Adrenal gland (tissue), 5 donors: Measurements from ENCODE around the gene GTF2E1.

Source experiments
- POLR2A ChIP-seq, 2 donors: fragments of 450-650 bp; IDR thresholded peaks; one replicate each; pipeline ENCODE4 v1.6.1; 2017; ENCODE audit warnings: antibody characterized with exemption in 2 of 2, mild to moderate bottlenecking in 2 of 2, moderate library complexity in 1 of 2
- TF ChIP-seq, protein P1 (sequence below), 6 experiments: fragments of 450-650 bp in 4 of 6; fragments of 200-600 bp in 2 of 6; sonication (generic) in 1 of 6; IDR thresholded peaks; 1 replicate in 5 of 6; 2 replicates in 1 of 6; pipeline versions ENCODE4 v1.5.1 to v1.8.0; 2016 to 2021; ENCODE audit warnings: antibody characterized with exemption in 6 of 6, mild to moderate bottlenecking in 2 of 6, moderate library complexity in 1 of 6
- donor health status: DM: no; HTN: no; CAD: no.

DNA sequence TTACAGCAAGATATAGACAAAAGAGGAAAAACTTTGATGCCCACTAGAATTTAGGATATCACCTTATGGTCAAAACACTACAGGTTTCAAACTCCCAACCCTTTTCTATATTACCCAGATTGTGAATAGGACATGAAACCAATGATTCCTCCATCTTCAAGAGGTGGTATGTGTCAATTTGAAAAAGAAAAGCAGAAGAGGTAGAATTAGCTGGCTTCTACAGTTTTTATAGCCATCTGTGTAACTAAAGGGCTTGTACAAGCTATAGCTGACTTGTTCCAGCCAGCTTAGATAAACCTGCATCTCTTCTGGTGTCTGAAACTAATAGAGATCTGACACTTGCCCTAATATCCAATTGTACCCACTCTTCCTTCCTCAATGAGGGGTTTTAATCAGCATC is 35.6 kb upstream of the GTF2E1 start:
- TF ChIP-seq, protein P1, sequence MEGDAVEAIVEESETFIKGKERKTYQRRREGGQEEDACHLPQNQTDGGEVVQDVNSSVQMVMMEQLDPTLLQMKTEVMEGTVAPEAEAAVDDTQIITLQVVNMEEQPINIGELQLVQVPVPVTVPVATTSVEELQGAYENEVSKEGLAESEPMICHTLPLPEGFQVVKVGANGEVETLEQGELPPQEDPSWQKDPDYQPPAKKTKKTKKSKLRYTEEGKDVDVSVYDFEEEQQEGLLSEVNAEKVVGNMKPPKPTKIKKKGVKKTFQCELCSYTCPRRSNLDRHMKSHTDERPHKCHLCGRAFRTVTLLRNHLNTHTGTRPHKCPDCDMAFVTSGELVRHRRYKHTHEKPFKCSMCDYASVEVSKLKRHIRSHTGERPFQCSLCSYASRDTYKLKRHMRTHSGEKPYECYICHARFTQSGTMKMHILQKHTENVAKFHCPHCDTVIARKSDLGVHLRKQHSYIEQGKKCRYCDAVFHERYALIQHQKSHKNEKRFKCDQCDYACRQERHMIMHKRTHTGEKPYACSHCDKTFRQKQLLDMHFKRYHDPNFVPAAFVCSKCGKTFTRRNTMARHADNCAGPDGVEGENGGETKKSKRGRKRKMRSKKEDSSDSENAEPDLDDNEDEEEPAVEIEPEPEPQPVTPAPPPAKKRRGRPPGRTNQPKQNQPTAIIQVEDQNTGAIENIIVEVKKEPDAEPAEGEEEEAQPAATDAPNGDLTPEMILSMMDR (IDR thresholded peaks at IDR 0.05) = no peak
- no peak for TF ChIP-seq POLR2A (IDR thresholded peaks at IDR 0.05)
